HCT116 (cell line): ENCODE results near the gene FBN1. TPM values are rescaled to one million over a fixed set of nuclear protein-coding genes. Genes with fewer than 3 reads are reported as not detected.

Experiments used
- ATAC-seq: fragments of 200-7000 bp; cut with Tn5 transposase; 2 replicates; pipeline ENCODE4 v1.9.1; 2020; ENCODE audit warnings: mild to moderate bottlenecking, moderate library complexity
- BruUV-seq: library from RNA; stranded (reverse); fragments of 400-500 nt; replicated peaks from 2 replicates; lab custom pipeline; 2021; lab: Mats Ljungman, UMichigan
- CTCF ChIA-PET: fragments of 300-600 bp; sonication (Branson Sonifier 250); formaldehyde crosslinking; loops from one replicate; lab custom pipeline; 2021; ENCODE audit warnings: antibody characterized with exemption; lab: Charles Lee
- POLR2A ChIA-PET: fragments of 300-600, 350-600 bp; sonication (Branson Sonifier 250); formaldehyde crosslinking; loops from one replicate; lab custom pipeline; 2021; ENCODE audit warnings: antibody characterized with exemption; lab: Charles Lee
- RAD21 ChIA-PET, 2 experiments: fragments of 300-600 bp; sonication (Branson Sonifier 250); formaldehyde crosslinking; loops; one replicate each; lab custom pipeline; 2023; ENCODE audit warnings: low total read pairs in 2 of 2; ENCODE audit not compliant: uncharacterized antibody in 2 of 2, unreplicated experiment in 2 of 2, low non-redundant PET in 1 of 2; lab: Charles Lee
- DNase-seq: peaks from one replicate; pipeline ENCODE4 v3.0.0-alpha.2; 2010; ENCODE audit warnings: low read depth, low spot score
- H2AFZ ChIP-seq: fragments of 200-600 bp; shearing (Covaris generic), sonication (generic); 2 replicates; pipeline ENCODE4 v1.6.1; 2017; ENCODE audit warnings: low read depth, mixed run types, mixed read lengths, antibody characterized with exemption, low read length; ENCODE audit not compliant: poor library complexity, severe bottlenecking
- H3K27ac ChIP-seq: 2 replicates; pipeline ENCODE4 v1.5.1; 2012; ENCODE audit warnings: low read depth, low read length
- H3K27me3 ChIP-seq: fragments of 200-600 bp; sonication (generic); 2 replicates; pipeline ENCODE4 v1.6.1; 2016; ENCODE audit warnings: mixed run types, low read length, mixed read lengths; ENCODE audit not compliant: insufficient read depth
- H3K36me3 ChIP-seq, 2 experiments: fragments of 200-500 bp in 1 of 2; fragments of 200-600 bp in 1 of 2; sonication (Bioruptor generic) in 1 of 2; sonication (generic) in 1 of 2; 2 replicates each; pipeline versions ENCODE4 v1.5.1 to v1.6.1; 2014 to 2016; ENCODE audit warnings: low read length in 2 of 2, inconsistent platforms in 1 of 2, mixed read lengths in 1 of 2, mixed run types in 1 of 2; ENCODE audit not compliant: insufficient read depth in 2 of 2, control insufficient read depth in 1 of 2
- H3K4me1 ChIP-seq, 2 experiments: fragments of 200-600 bp in 1 of 2; sonication (generic) in 1 of 2; 2 replicates each; pipeline versions ENCODE4 v1.5.1 to v1.6.1; 2012 to 2017; ENCODE audit warnings: low read length in 2 of 2, inconsistent platforms in 1 of 2, mild to moderate bottlenecking in 1 of 2, mixed read lengths in 1 of 2, mixed run types in 1 of 2, moderate library complexity in 1 of 2; ENCODE audit not compliant: insufficient read depth in 2 of 2, control insufficient read depth in 1 of 2
- H3K4me2 ChIP-seq: fragments of 200-600 bp; sonication (generic); 2 replicates; pipeline ENCODE4 v1.6.1; 2017; ENCODE audit warnings: mixed run types, low read length, mixed read lengths
- H3K4me3 ChIP-seq, 2 experiments: fragments of 200-600 bp in 1 of 2; sonication (generic) in 1 of 2; replicated peaks in 1 of 2; 2 replicates each; pipeline ENCODE4 v1.5.1; 2011 to 2016; ENCODE audit warnings: low read length in 2 of 2, control low read depth in 1 of 2, low read depth in 1 of 2, mild to moderate bottlenecking in 1 of 2, mixed read lengths in 1 of 2, mixed run types in 1 of 2
- H3K79me2 ChIP-seq: fragments of 200-600 bp; sonication (generic); 2 replicates; pipeline ENCODE4 v1.6.1; 2017; ENCODE audit warnings: mild to moderate bottlenecking, mixed run types, low read length, moderate library complexity, mixed read lengths; ENCODE audit not compliant: insufficient read depth
- H3K9ac ChIP-seq: fragments of 200-600 bp; sonication (generic); 2 replicates; pipeline ENCODE4 v1.6.1; 2016; ENCODE audit warnings: low read length, mixed read lengths
- H3K9me2 ChIP-seq: fragments of 200-600 bp; sonication (generic), shearing (Covaris generic); 2 replicates; pipeline ENCODE4 v1.6.1; 2017; ENCODE audit warnings: mixed run types, mild to moderate bottlenecking, moderate library complexity; ENCODE audit not compliant: insufficient read depth
- H3K9me3 ChIP-seq, 2 experiments: fragments of 200-500 bp in 1 of 2; fragments of 200-600 bp in 1 of 2; sonication (Bioruptor generic) in 1 of 2; sonication (generic) in 1 of 2; 2 replicates each; pipeline ENCODE4 v1.6.1; 2014 to 2017; ENCODE audit warnings: low read length in 2 of 2, mixed read lengths in 2 of 2, inconsistent platforms in 1 of 2, low read depth in 1 of 2, mild to moderate bottlenecking in 1 of 2, mixed run types in 1 of 2, moderate library complexity in 1 of 2; ENCODE audit not compliant: control insufficient read depth in 1 of 2, insufficient read depth in 1 of 2
- H4K20me1 ChIP-seq: fragments of 200-600 bp; sonication (generic), shearing (Covaris generic); 2 replicates; pipeline ENCODE4 v1.6.1; 2017; ENCODE audit warnings: mixed run types, mild to moderate bottlenecking, moderate library complexity; ENCODE audit not compliant: insufficient read depth
- EGR1 ChIP-seq: IDR thresholded peaks from 2 replicates; pipeline ENCODE4 v1.6.1; 2012; ENCODE audit warnings: low read depth
- ELF1 ChIP-seq: IDR thresholded peaks from 2 replicates; pipeline ENCODE4 v1.6.1; 2012; ENCODE audit warnings: low read depth, borderline replicate concordance
- EZH2 ChIP-seq: fragments of 200-600 bp; sonication (generic); IDR thresholded peaks from 2 replicates; pipeline ENCODE4 v1.6.1; 2017; ENCODE audit warnings: antibody characterized with exemption, mixed run types
- EZH2phosphoT487 ChIP-seq: fragments of 200-600 bp; IDR thresholded peaks from 2 replicates; pipeline ENCODE4 v1.6.1; 2018; ENCODE audit warnings: antibody characterized with exemption, borderline replicate concordance
- FOSL1 ChIP-seq: IDR thresholded peaks from 2 replicates; pipeline ENCODE4 v1.6.1; 2012; ENCODE audit warnings: low read depth
- POLR2A ChIP-seq: IDR thresholded peaks from 2 replicates; pipeline ENCODE4 v1.7.0; 2011; ENCODE audit warnings: borderline replicate concordance; ENCODE audit not compliant: insufficient read depth, insufficient read length; ENCODE audit errors: extremely low read depth
- POLR2AphosphoS5 ChIP-seq: IDR thresholded peaks from 2 replicates; pipeline ENCODE4 v1.6.1; 2011; ENCODE audit warnings: mild to moderate bottlenecking, low read depth, low read length, moderate library complexity
- RAD21 ChIP-seq: IDR thresholded peaks from 2 replicates; pipeline ENCODE4 v1.6.1; 2012; ENCODE audit warnings: low read depth, mild to moderate bottlenecking
- SIN3A ChIP-seq: IDR thresholded peaks from 2 replicates; pipeline ENCODE4 v1.6.1; 2012; ENCODE audit warnings: low read depth
- SP1 ChIP-seq: IDR thresholded peaks from 2 replicates; pipeline ENCODE4 v1.6.1; 2012; ENCODE audit warnings: low read depth
- SRF ChIP-seq: IDR thresholded peaks from 2 replicates; pipeline ENCODE4 v1.6.1; 2012; ENCODE audit warnings: low read depth
- TCF7L2 ChIP-seq: IDR thresholded peaks from 2 replicates; pipeline ENCODE4 v1.7.0; 2011; ENCODE audit warnings: borderline replicate concordance, inconsistent platforms; ENCODE audit not compliant: insufficient read depth, insufficient read length; ENCODE audit errors: extremely low read depth
- ZNF274 ChIP-seq: fragments of 200-500 bp; sonication (Bioruptor generic); IDR thresholded peaks from 2 replicates; pipeline ENCODE4 v1.6.1; 2014; ENCODE audit warnings: mild to moderate bottlenecking, low read depth, low read length, inconsistent platforms
- intact Hi-C: fragments of 100-400 bp; cut with micrococcal nuclease; formaldehyde crosslinking; loops from 2 replicates; pipeline ENCODE4 v1.10.0; 2022
- total RNA-seq: library from RNA; stranded (reverse); gene quantifications from one replicate; pipeline ENCODE4 v1.2.1, GENCODE V29; 2021; ENCODE audit not compliant: unreplicated experiment
- TF ChIP-seq, protein P1 (sequence below): IDR thresholded peaks from 2 replicates; pipeline ENCODE4 v1.6.1; 2012
- TF ChIP-seq, protein P2 (sequence below): IDR thresholded peaks from 2 replicates; pipeline ENCODE4 v1.6.1; 2012; ENCODE audit warnings: low read depth
- TF ChIP-seq, protein P3 (sequence below): IDR thresholded peaks from 2 replicates; pipeline ENCODE4 v1.6.1; 2011; ENCODE audit warnings: mild to moderate bottlenecking, low read length, moderate library complexity; ENCODE audit not compliant: insufficient replicate concordance; ENCODE audit errors: extremely low read depth

FBN1 gene
- total RNA-seq, 1 experiment from 2014 or later = 1.7 TPM

DNA sequence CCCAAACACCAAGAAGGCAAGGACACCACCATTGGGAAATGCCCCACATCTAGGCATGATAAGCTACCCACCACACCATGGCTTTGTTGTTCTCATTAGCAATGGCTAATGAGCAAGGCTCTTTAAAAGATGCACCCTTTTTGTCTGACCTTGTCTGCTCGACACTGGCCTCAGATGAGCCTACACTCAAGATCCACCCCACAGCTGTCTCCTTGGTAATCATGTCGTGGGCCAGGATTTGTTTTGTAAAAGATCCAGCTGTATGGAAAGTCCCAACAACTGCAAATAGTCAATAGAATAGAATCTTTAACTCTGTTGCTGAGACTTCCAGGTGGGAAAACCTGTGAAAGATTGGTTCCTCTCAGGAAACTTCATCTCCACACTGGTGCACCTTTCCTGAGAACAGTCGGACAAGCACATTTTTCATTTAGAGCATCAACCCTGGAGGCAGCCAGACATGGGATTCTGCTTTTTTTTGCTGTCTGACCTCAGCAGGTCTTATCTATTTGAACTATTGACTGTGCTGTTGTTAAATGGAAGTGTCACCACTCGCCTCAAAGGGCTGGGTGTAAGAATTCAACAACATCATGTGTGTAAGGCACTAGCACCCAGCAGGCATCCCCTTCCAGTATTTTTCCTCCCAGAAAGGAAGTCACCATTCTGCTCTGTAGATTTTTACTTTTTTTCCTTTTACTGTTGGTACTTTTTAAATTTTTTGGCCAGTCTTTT is 278.8 kb downstream of the FBN1 start:
- Histone ChIP-seq H3K79me2 (no peaks in the 10 kb centered on the region), H3K9me2 (0 out of 2 replicates have a peak, but pooled peaks cover 4% of the 10 kb centered on the region), H3K27ac (no peak overlapping the region), H4K20me1 (no peaks in the 10 kb centered on the region), H3K4me1 (no peaks in the 10 kb centered on the region), H2AFZ (no peak overlapping the region), H3K9me3 (no peaks in the 10 kb centered on the region), H3K36me3 (no peaks in the 10 kb centered on the region), H3K9ac (no peak overlapping the region), H3K4me3 (no peak overlapping the region), H3K27me3 (no peaks in the 10 kb centered on the region), H3K4me2 (no peak overlapping the region)
- TF ChIP-seq SRF = no peak
- no peak for TF ChIP-seq EZH2phosphoT487
- TF ChIP-seq POLR2AphosphoS5 = no peak
- no peak for TF ChIP-seq SIN3A
- TF ChIP-seq TCF7L2 = no peak
- TF ChIP-seq FOSL1 = no peak
- ChIA-PET POLR2A (no interaction called here), RAD21 (no interaction called here), CTCF (no interaction called here)
- intact Hi-C loops = no loop called here
- ATAC-seq (no peak), DNase-seq (no peak)
- no TSS peak for BruUV-seq

DNA sequence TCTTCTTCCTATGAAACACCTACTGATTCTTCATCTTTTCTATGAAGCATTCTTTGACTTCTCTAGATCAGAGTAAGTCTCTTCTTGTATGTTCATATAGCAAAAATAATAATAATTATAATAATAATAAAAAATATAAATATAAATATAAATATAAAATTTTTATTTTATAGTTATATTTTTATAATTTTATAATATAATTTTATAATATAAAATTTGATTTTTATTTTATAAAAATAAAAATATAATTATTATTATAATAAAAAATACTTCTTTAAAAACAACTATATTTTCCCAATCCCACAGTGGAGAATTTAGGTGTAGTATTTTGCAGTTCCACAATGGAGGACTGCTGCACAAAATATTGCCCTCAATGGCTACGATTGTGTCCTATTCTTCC is 279.9 kb downstream of the FBN1 start:
- no TSS peak for BruUV-seq
- POLR2A ChIA-PET = no interaction called here
- TF ChIP-seq RAD21 = no peak
- no peak for TF ChIP-seq EZH2
- TF ChIP-seq, protein P1, sequence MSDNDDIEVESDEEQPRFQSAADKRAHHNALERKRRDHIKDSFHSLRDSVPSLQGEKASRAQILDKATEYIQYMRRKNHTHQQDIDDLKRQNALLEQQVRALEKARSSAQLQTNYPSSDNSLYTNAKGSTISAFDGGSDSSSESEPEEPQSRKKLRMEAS = no peak
- no peak for TF ChIP-seq ELF1
- TF ChIP-seq EGR1 = no peak
- TF ChIP-seq ZNF274 = no peak
- TF ChIP-seq SP1 = no peak
- TF ChIP-seq, protein P2, sequence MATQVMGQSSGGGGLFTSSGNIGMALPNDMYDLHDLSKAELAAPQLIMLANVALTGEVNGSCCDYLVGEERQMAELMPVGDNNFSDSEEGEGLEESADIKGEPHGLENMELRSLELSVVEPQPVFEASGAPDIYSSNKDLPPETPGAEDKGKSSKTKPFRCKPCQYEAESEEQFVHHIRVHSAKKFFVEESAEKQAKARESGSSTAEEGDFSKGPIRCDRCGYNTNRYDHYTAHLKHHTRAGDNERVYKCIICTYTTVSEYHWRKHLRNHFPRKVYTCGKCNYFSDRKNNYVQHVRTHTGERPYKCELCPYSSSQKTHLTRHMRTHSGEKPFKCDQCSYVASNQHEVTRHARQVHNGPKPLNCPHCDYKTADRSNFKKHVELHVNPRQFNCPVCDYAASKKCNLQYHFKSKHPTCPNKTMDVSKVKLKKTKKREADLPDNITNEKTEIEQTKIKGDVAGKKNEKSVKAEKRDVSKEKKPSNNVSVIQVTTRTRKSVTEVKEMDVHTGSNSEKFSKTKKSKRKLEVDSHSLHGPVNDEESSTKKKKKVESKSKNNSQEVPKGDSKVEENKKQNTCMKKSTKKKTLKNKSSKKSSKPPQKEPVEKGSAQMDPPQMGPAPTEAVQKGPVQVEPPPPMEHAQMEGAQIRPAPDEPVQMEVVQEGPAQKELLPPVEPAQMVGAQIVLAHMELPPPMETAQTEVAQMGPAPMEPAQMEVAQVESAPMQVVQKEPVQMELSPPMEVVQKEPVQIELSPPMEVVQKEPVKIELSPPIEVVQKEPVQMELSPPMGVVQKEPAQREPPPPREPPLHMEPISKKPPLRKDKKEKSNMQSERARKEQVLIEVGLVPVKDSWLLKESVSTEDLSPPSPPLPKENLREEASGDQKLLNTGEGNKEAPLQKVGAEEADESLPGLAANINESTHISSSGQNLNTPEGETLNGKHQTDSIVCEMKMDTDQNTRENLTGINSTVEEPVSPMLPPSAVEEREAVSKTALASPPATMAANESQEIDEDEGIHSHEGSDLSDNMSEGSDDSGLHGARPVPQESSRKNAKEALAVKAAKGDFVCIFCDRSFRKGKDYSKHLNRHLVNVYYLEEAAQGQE = no peak
- TF ChIP-seq, protein P3, sequence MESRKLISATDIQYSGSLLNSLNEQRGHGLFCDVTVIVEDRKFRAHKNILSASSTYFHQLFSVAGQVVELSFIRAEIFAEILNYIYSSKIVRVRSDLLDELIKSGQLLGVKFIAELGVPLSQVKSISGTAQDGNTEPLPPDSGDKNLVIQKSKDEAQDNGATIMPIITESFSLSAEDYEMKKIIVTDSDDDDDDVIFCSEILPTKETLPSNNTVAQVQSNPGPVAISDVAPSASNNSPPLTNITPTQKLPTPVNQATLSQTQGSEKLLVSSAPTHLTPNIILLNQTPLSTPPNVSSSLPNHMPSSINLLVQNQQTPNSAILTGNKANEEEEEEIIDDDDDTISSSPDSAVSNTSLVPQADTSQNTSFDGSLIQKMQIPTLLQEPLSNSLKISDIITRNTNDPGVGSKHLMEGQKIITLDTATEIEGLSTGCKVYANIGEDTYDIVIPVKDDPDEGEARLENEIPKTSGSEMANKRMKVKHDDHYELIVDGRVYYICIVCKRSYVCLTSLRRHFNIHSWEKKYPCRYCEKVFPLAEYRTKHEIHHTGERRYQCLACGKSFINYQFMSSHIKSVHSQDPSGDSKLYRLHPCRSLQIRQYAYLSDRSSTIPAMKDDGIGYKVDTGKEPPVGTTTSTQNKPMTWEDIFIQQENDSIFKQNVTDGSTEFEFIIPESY = no peak
- TF ChIP-seq POLR2A = no peak

More for the DNA sequence above, 279.9 kb downstream of the FBN1 start:
- H3K4me3 ChIP-seq = no peak overlapping the region
- no peak overlapping the region for H3K9ac ChIP-seq
- H3K4me1 ChIP-seq = peaks cover 0 to 3% of the 10 kb centered on the region in 2 experiments; a peak in 3 of 4 replicates
- H3K9me3 ChIP-seq = no peaks in the 10 kb centered on the region
- no peaks in the 10 kb centered on the region for H3K79me2 ChIP-seq
- no peaks in the 10 kb centered on the region for H3K27me3 ChIP-seq
- DNase-seq (no peak), ATAC-seq (no peak)
- H3K27ac ChIP-seq = no peak overlapping the region
- H3K9me2 ChIP-seq = no peaks in the 10 kb centered on the region
- no peaks in the 10 kb centered on the region for H4K20me1 ChIP-seq
- no peaks in the 10 kb centered on the region for H3K36me3 ChIP-seq
- ChIA-PET CTCF (no interaction called here), RAD21 (no interaction called here)
- H3K4me2 ChIP-seq = no peak overlapping the region
- no peak overlapping the region for H2AFZ ChIP-seq
- intact Hi-C loops = no loop called here
